K562 (cell line): ENCODE data around the gene PLEKHF1. TPM values are rescaled to one million over a fixed set of nuclear protein-coding genes. Genes with fewer than 3 reads are reported as not detected.

Experiments used
- CEBPG ChIP-seq, 3 experiments: fragments of 200-800 bp in 1 of 3; sonication (Bioruptor generic) in 1 of 3; sonication (generic) in 1 of 3; formaldehyde crosslinking in 1 of 3; IDR thresholded peaks in 2 of 3; conservative IDR thresholded peaks in 1 of 3; 2 replicates each; pipeline versions ENCODE4 v1.6.1 to v1.8.0; 2016 to 2022; ENCODE audit warnings: missing compliant biosample characterization in 2 of 3, missing genetic modification characterization in 2 of 3, mild to moderate bottlenecking in 1 of 3, missing genetic modification reagents in 1 of 3
- DDX20 ChIP-seq: fragments of 450-650 bp; IDR thresholded peaks from 2 replicates; pipeline ENCODE4 v1.6.1; 2016; ENCODE audit warnings: missing genetic modification characterization, low read depth, mild to moderate bottlenecking, missing compliant biosample characterization, moderate library complexity
- HNRNPH1 ChIP-seq: fragments of 200-400 bp; formaldehyde crosslinking; optimal IDR thresholded peaks from 2 replicates; pipeline ENCODE3; 2017; ENCODE audit warnings: low read depth, mild to moderate bottlenecking, low read length, moderate library complexity
- MTA2 ChIP-seq: fragments of 450-650 bp; IDR thresholded peaks from 2 replicates; pipeline ENCODE4 v1.6.1; 2016; ENCODE audit warnings: low read depth
- NFRKB ChIP-seq: fragments of 450-650 bp; IDR thresholded peaks from 2 replicates; pipeline ENCODE4 v1.6.1; 2016; ENCODE audit warnings: low read depth
- POLR2AphosphoS5 ChIP-seq: IDR thresholded peaks from 2 replicates; pipeline ENCODE4 v1.6.1; 2011; ENCODE audit warnings: mild to moderate bottlenecking, low read depth, low read length, moderate library complexity; ENCODE audit not compliant: control insufficient read depth, insufficient read depth
- ZBTB9 ChIP-seq: fragments of 450-650 bp; formaldehyde crosslinking; IDR thresholded peaks from 2 replicates; pipeline ENCODE4 v1.4.0; 2020; ENCODE audit warnings: mild to moderate bottlenecking, moderate library complexity
- ZFP1 ChIP-seq: fragments of 450-650 bp; formaldehyde crosslinking; IDR thresholded peaks from 2 replicates; pipeline ENCODE4 v1.4.0; 2020; ENCODE audit warnings: mild to moderate bottlenecking, mixed read lengths
- ZNF124 ChIP-seq: sonication (generic); formaldehyde crosslinking; IDR thresholded peaks from 2 replicates; pipeline ENCODE4 v1.8.1; 2022; ENCODE audit warnings: missing genetic modification reagents
- ZNF277 ChIP-seq: fragments of 250-450 bp; sonication (Bioruptor Pico); IDR thresholded peaks from 2 replicates; pipeline ENCODE4 v1.8.0; 2022; ENCODE audit warnings: inconsistent platforms, mild to moderate bottlenecking, moderate library complexity, borderline replicate concordance
- ZNF79 ChIP-seq: fragments of 250-450 bp; sonication (Bioruptor Pico); IDR thresholded peaks from 2 replicates; pipeline ENCODE4 v1.4.0; 2020; ENCODE audit warnings: low read depth, mild to moderate bottlenecking, moderate library complexity
- ZSCAN32 ChIP-seq: fragments of 450-650 bp; formaldehyde crosslinking; IDR thresholded peaks from 2 replicates; pipeline ENCODE4 v1.4.0; 2020; ENCODE audit warnings: mild to moderate bottlenecking, moderate library complexity
- polyA plus RNA-seq, 8 experiments: library from polyadenylated mRNA; depleted of rRNA in 4 of 8; stranded (reverse) in 5 of 8; unstranded in 3 of 8; fragments of >200 nt; fragmentation: Nextera tagmentation in 2 of 8; fragmentation: Illumina TruSeq in 1 of 8; extraction: Ambion mirVana in 2 of 8; extraction: Trizol in 1 of 8; gene quantifications; 2 replicates each; pipeline versions ENCODE4 v1.2.1 to v1.2.3, GENCODE V29; 2011 to 2014; ENCODE audit warnings: inconsistent platforms in 1 of 8, missing spikeins in 1 of 8
- total RNA-seq, 7 experiments: library from RNA; depleted of rRNA in 6 of 7; stranded (reverse); fragments of >200 nt in 6 of 7; fragmentation: Illumina TruSeq in 2 of 7; extraction: Trizol in 2 of 7; gene quantifications; 2 replicates each; pipeline versions ENCODE4 v1.2.1 to v1.2.3, GENCODE V29; 2011 to 2021; ENCODE audit warnings: low replicate concordance in 1 of 7
- TF ChIP-seq, protein P1 (sequence below): sonication (generic); formaldehyde crosslinking; IDR thresholded peaks from 2 replicates; pipeline ENCODE4 v1.9.0; 2022; ENCODE audit warnings: mild to moderate bottlenecking, missing genetic modification reagents

The PLEKHF1 gene
- total and polyA plus RNA-seq, 9 of the 15 experiments (the other 6 are each of a cell fraction or from before 2014, with no cell fraction given) = 0.07 to 13.4 (median 3.9) TPM; not detected in 1

- TF ChIP-seq DDX20 = no peak
- no peak for TF ChIP-seq ZNF277
- peak; percentile 14; the same call in 1 of the 2 replicates for TF ChIP-seq ZNF79 (CRISPR knock-in tag)
- TF ChIP-seq POLR2AphosphoS5 = no peak
- TF ChIP-seq ZFP1 (CRISPR knock-in tag) = peak; percentile 2; the same call in 1 of the 2 replicates
- peak; percentile 66 for TF ChIP-seq ZBTB9 (CRISPR knock-in tag)
- no peak for TF ChIP-seq ZNF124 (CRISPR knock-in tag)
- TF ChIP-seq ZSCAN32 (CRISPR knock-in tag) = no peak
- TF ChIP-seq, protein P1, sequence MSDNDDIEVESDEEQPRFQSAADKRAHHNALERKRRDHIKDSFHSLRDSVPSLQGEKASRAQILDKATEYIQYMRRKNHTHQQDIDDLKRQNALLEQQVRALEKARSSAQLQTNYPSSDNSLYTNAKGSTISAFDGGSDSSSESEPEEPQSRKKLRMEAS = no peak
- TF ChIP-seq NFRKB = 0 out of 2 replicates have a peak, but pooled peaks have one; percentile 43
- no peak for TF ChIP-seq MTA2
- TF ChIP-seq HNRNPH1 = no peak
- no peak for TF ChIP-seq CEBPG (CRISPR knock-in tag; IDR thresholded peaks at IDR 0.05)
- TF ChIP-seq CEBPG (tag; conservative IDR thresholded peaks at IDR 0.05 in 1 of 2, IDR thresholded peaks at IDR 0.05 in 1 of 2) = peak in 1 of 2 experiments; percentile 10; a peak in 1 of 4 replicates
These were observed 2.5 kb upstream of the PLEKHF1 start (continued) for GRCh38 chr19:29662604-29663404.
